HepG2 (cell line): ENCODE data around the gene S100A13. TPM values are rescaled to one million over a fixed set of nuclear protein-coding genes. Genes with fewer than 3 reads are reported as not detected.
A peak's percentile ranks its signal among the peaks of the same experiment; 100 is the strongest.

Experiments used
- ATAC-seq: fragments of 200-7000 bp; cut with Tn5 transposase; 3 replicates; pipeline ENCODE4 v1.9.1; 2020; ENCODE audit warnings: mild to moderate bottlenecking, moderate library complexity
- BruUV-seq: library from RNA; stranded (reverse); fragments of 400-500 nt; replicated peaks from 2 replicates; lab custom pipeline; 2021; lab: Mats Ljungman, UMichigan
- CTCF ChIA-PET: fragments of 300-600 bp; formaldehyde crosslinking; extraction: SDS; loops from one replicate; lab custom pipeline; 2021; ENCODE audit warnings: low total read pairs, inconsistent platforms, low intra/inter-chr PET ratio; lab: Yijun Ruan, JAX
- POLR2A ChIA-PET: fragments of 350-600 bp; sonication (Branson Sonifier 250); formaldehyde crosslinking; loops from one replicate; lab custom pipeline; 2020; ENCODE audit warnings: antibody characterized with exemption, inconsistent platforms; lab: Yijun Ruan, JAX
- DNase-seq: peaks from one replicate; pipeline ENCODE4 v3.0.0-alpha.2; 2015; ENCODE audit warnings: low spot score
- FAIRE-seq: peaks from 3 replicates; lab custom pipeline; 2011; peaks lifted over from hg19 to GRCh38; lab: Jason Lieb, UNC
- H2AFZ ChIP-seq: one replicate; pipeline ENCODE4 v1.6.1; 2011; ENCODE audit warnings: low read length, inconsistent platforms
- H3K27ac ChIP-seq: fragments of 300-600 bp; 3 replicates; pipeline ENCODE4 v1.8.0; 2011; ENCODE audit warnings: mixed run types, mild to moderate bottlenecking, mixed read lengths, low read length, inconsistent platforms; ENCODE audit not compliant: insufficient read depth; ENCODE audit errors: extremely low read length
- H3K27me3 ChIP-seq, 2 experiments: fragments of 200-600 bp in 1 of 2; 2 replicates in 1 of 2; 3 replicates in 1 of 2; pipeline versions ENCODE4 v1.6.0 to v1.8.0; 2011; ENCODE audit warnings: low read length in 2 of 2, mild to moderate bottlenecking in 2 of 2, moderate library complexity in 2 of 2, inconsistent platforms in 1 of 2; ENCODE audit not compliant: insufficient read depth in 2 of 2, control insufficient read depth in 1 of 2
- H3K36me3 ChIP-seq, 2 experiments: fragments of 200-600 bp in 1 of 2; replicated peaks in 1 of 2; 2 replicates in 1 of 2; 3 replicates in 1 of 2; pipeline versions ENCODE4 v1.5.1 to v1.8.0; 2011; ENCODE audit warnings: low read length in 2 of 2, inconsistent platforms in 1 of 2; ENCODE audit not compliant: insufficient read depth in 2 of 2, control insufficient read depth in 1 of 2
- H3K4me1 ChIP-seq: 2 replicates; pipeline ENCODE4 v1.5.1; 2012; ENCODE audit warnings: low read length, inconsistent platforms; ENCODE audit not compliant: insufficient read depth
- H3K4me2 ChIP-seq: 2 replicates; pipeline ENCODE4 v1.6.0; 2011; ENCODE audit warnings: low read depth, low read length, inconsistent platforms
- H3K4me3 ChIP-seq, 3 experiments: fragments of 200-600 bp in 1 of 3; sonication (generic), shearing (Covaris generic) in 1 of 3; replicated peaks in 1 of 3; 2 replicates each; pipeline ENCODE4 v1.5.1; 2011 to 2016; ENCODE audit warnings: low read length in 3 of 3, inconsistent platforms in 2 of 3, low read depth in 2 of 3, mild to moderate bottlenecking in 2 of 3, control low read depth in 1 of 3, mixed read lengths in 1 of 3; ENCODE audit not compliant: insufficient read depth in 1 of 3
- H3K79me2 ChIP-seq: one replicate; pipeline ENCODE4 v1.6.1; 2011; ENCODE audit warnings: low read length, inconsistent platforms; ENCODE audit not compliant: insufficient read depth
- H3K9ac ChIP-seq: 2 replicates; pipeline ENCODE4 v1.6.0; 2011; ENCODE audit warnings: mild to moderate bottlenecking, low read depth, low read length, inconsistent platforms; ENCODE audit not compliant: insufficient read depth
- H3K9me3 ChIP-seq: 2 replicates; pipeline ENCODE4 v1.5.1; 2012; ENCODE audit warnings: mild to moderate bottlenecking, low read length
- H4K20me1 ChIP-seq: 2 replicates; pipeline ENCODE4 v1.6.0; 2011; ENCODE audit warnings: inconsistent platforms, mild to moderate bottlenecking, low read length, moderate library complexity; ENCODE audit not compliant: insufficient read depth
- ARID5B ChIP-seq: IDR thresholded peaks from 2 replicates; pipeline ENCODE4 v1.4.0; 2020; ENCODE audit warnings: mild to moderate bottlenecking, missing genetic modification reagents
- FOXM1 ChIP-seq: sonication (generic); formaldehyde crosslinking; IDR thresholded peaks from 2 replicates; pipeline ENCODE4 v1.5.0; 2020; ENCODE audit warnings: missing genetic modification reagents
- HDAC2 ChIP-seq: sonication (generic); formaldehyde crosslinking; IDR thresholded peaks from 2 replicates; pipeline ENCODE4 v1.4.0; 2020; ENCODE audit warnings: missing genetic modification reagents
- HNRNPL ChIP-seq: fragments of 200-400 bp; formaldehyde crosslinking; IDR thresholded peaks from 2 replicates; pipeline ENCODE4 v1.6.1; 2017; ENCODE audit warnings: mild to moderate bottlenecking, low read depth, low read length
- KDM5B ChIP-seq: sonication (generic); formaldehyde crosslinking; IDR thresholded peaks from 2 replicates; pipeline ENCODE4 v1.4.0; 2020; ENCODE audit warnings: missing genetic modification reagents, mild to moderate bottlenecking, borderline replicate concordance
- NFIC ChIP-seq: IDR thresholded peaks from 2 replicates; pipeline ENCODE4 v1.6.1; 2012; ENCODE audit warnings: mild to moderate bottlenecking, low read length, inconsistent platforms
- PATZ1 ChIP-seq: sonication (generic); formaldehyde crosslinking; IDR thresholded peaks from 2 replicates; pipeline ENCODE4 v1.4.0; 2020; ENCODE audit warnings: missing genetic modification reagents
- STAT6 ChIP-seq: sonication (generic); formaldehyde crosslinking; IDR thresholded peaks from 2 replicates; pipeline ENCODE4 v1.4.0; 2020; ENCODE audit warnings: missing genetic modification reagents, mild to moderate bottlenecking, borderline replicate concordance
- TBX2 ChIP-seq: sonication (generic); formaldehyde crosslinking; IDR thresholded peaks from 2 replicates; pipeline ENCODE4 v1.5.0; 2020; ENCODE audit warnings: missing genetic modification reagents, mild to moderate bottlenecking, borderline replicate concordance
- ZNF329 ChIP-seq: sonication (generic); formaldehyde crosslinking; IDR thresholded peaks from 2 replicates; pipeline ENCODE4 v1.9.0; 2021; ENCODE audit warnings: low read depth, mild to moderate bottlenecking, missing genetic modification reagents
- ZSCAN29 ChIP-seq: sonication (generic); formaldehyde crosslinking; conservative IDR thresholded peaks from 2 replicates; pipeline ENCODE4 v1.4.0; 2020; ENCODE audit warnings: mild to moderate bottlenecking, missing genetic modification reagents
- WGBS: methylation state at CpG from one replicate; pipeline ENCODE4 v1.1.6; 2017; ENCODE audit warnings: low lambda C conversion rate; 5-methylcytosine and 5-hydroxymethylcytosine counted together
- in situ Hi-C: cut with HindIII; loops from 2 replicates; pipeline ENCODE4 v1.10.0; 2017; ENCODE audit warnings: low pct_unique_long_range_greater_than_20kb; ENCODE audit not compliant: extremely low pct_ligation_motif_present
- intact Hi-C: fragments of 100-400 bp; cut with micrococcal nuclease; formaldehyde crosslinking; loops from one replicate; pipeline ENCODE4 v1.10.0; 2022; ENCODE audit not compliant: unreplicated experiment
- polyA plus RNA-seq, 8 experiments: library from polyadenylated mRNA; depleted of rRNA in 3 of 8; stranded (reverse) in 7 of 8; unstranded in 1 of 8; fragments of >200 nt; fragmentation: Illumina TruSeq in 4 of 8; extraction: Trizol in 4 of 8; gene quantifications; 2 replicates each; pipeline versions ENCODE4 v1.2.1 to v1.2.3, GENCODE V29; 2011 to 2016; ENCODE audit warnings: low read depth in 4 of 8, missing spikeins in 1 of 8, mixed read lengths in 1 of 8; ENCODE audit not compliant: insufficient read depth in 1 of 8
- total RNA-seq, 5 experiments: library from RNA; depleted of rRNA; stranded (reverse); fragments of >200 nt; fragmentation: Illumina TruSeq; extraction: Trizol; gene quantifications; 2 replicates each; pipeline ENCODE4 v1.2.3, GENCODE V29; 2016; ENCODE audit warnings: low read depth in 1 of 5
- TF ChIP-seq, protein P1 (sequence below): IDR thresholded peaks from 2 replicates; pipeline ENCODE4 v1.6.1; 2016; ENCODE audit warnings: low read depth, borderline replicate concordance
- TF ChIP-seq, protein P2 (sequence below): sonication (generic); IDR thresholded peaks from 2 replicates; pipeline ENCODE4 v1.6.1; 2016; ENCODE audit warnings: low read depth, borderline replicate concordance

The S100A13 gene
- total and polyA plus RNA-seq, 2 of the 13 experiments (the other 11 are each of a cell fraction or from before 2014, with no cell fraction given), result 89.5 to 172 TPM

DNA sequence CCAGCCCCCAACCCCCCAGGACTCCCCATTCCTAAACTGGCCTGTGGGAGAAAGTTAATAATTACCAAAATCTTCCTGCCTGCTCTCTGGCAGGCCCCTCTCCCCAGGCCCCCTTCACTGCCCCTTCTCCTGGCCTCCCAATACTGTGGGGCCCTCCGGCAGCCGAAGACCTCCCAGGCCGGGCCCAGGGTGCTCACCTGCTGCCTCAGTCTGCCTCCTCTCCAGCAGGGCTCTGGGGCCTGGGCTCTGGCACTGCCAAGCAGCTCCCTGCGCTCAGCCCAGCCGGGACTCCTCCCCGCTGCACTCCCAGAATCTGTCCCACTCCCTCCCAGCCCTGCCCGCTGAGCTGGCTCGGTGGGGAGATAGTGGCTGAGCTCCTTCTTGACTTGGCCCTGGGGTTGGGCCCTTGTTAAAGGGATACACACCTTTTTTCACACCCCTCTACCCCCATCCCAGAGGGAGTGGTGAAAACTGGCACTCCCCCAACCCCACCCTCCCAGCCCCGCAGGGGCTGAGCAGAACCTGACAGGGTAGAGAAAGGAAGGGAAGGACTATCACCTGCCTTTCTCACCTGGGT is 14.5 kb downstream of the S100A13 start, which contains the start of gene S100A16:
Gene S100A16, minus strand, starts transcription at position 383 of the 577 bp plus-strand sequence. CDS start 4,986 bp downstream, outside the sequence.
- DNase-seq (no peak), FAIRE-seq (no peak), ATAC-seq (peak; percentile 49)
- Histone ChIP-seq H3K9ac (peak within 1 kb of the TSS; percentile 80), H3K9me3 (no peaks in the 10 kb centered on the region), H3K36me3 (no peaks in the 10 kb centered on the region), H3K79me2 (peaks cover 12% of the 10 kb centered on the region), H3K27ac (peak within 1 kb of the TSS; percentile 66), H4K20me1 (no peaks in the 10 kb centered on the region), H3K4me2 (peak within 1 kb of the TSS; percentile 84), H3K4me1 (peaks cover 85% of the 10 kb centered on the region), H2AFZ (no peak within 1 kb of the TSS), H3K27me3 (no peaks in the 10 kb centered on the region; a peak in 1 of 5 replicates), H3K4me3 (peak within 1 kb of the TSS; percentile 60 to 76 (median 71))
- in situ Hi-C loops (no loop called here), intact Hi-C loops (no loop called here)
- WGBS, result 0% methylated on average over 2 of the region's 9 CpGs
- no TSS peak for BruUV-seq
- CTCF ChIA-PET, result no interaction called here
- POLR2A ChIA-PET, result interaction anchor here (1.0 to 12.2 kb wide), 13 partner anchors 9 to 163 kb away, joined by 3 to 390 read pairs (median 4); partner anchors contain the start of genes CHTOP, S100A1, S100A13 and SLC27A3
- TF ChIP-seq, protein P1, sequence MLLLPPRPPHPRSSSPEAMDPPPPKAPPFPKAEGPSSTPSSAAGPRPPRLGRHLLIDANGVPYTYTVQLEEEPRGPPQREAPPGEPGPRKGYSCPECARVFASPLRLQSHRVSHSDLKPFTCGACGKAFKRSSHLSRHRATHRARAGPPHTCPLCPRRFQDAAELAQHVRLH, result peak; percentile 10; the same call in 1 of the 2 replicates
- TF ChIP-seq STAT6 (CRISPR knock-in tag), result no peak
- peak; percentile 37; the same call in 1 of the 2 replicates for TF ChIP-seq TBX2
- TF ChIP-seq ZSCAN29 (CRISPR knock-in tag), result 0 out of 2 replicates have a peak, but pooled peaks have one; percentile 35
- 0 out of 2 replicates have a peak, but pooled peaks have one; percentile 62 for TF ChIP-seq ZNF329 (CRISPR knock-in tag)
- no peak for TF ChIP-seq FOXM1 (CRISPR knock-in tag)
- TF ChIP-seq PATZ1 (CRISPR knock-in tag), result peak; percentile 73
- TF ChIP-seq ARID5B, result peak; percentile 19; the same call in 1 of the 2 replicates
- no peak for TF ChIP-seq NFIC
- peak; percentile 79; the same call in 1 of the 2 replicates for TF ChIP-seq HNRNPL
- TF ChIP-seq HDAC2, result peak; percentile 36; the same call in 1 of the 2 replicates
- peak; percentile 62; the same call in 1 of the 2 replicates for TF ChIP-seq KDM5B (CRISPR knock-in tag)
- TF ChIP-seq, protein P2, sequence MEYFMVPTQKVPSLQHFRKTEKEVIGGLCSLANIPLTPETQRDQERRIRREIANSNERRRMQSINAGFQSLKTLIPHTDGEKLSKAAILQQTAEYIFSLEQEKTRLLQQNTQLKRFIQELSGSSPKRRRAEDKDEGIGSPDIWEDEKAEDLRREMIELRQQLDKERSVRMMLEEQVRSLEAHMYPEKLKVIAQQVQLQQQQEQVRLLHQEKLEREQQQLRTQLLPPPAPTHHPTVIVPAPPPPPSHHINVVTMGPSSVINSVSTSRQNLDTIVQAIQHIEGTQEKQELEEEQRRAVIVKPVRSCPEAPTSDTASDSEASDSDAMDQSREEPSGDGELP, result peak; percentile 31; the same call in 1 of the 2 replicates
